Tibial artery (tissue), 4 donors: ENCODE data around the gene TERB1.
A peak's percentile ranks its signal among the peaks of the same experiment; 100 is the strongest.

Source experiments
- DNase-seq, 2 donors: peaks; one replicate each; pipeline ENCODE4 v3.0.0-alpha.2; 2019
- H3K27ac ChIP-seq, 2 donors: fragments of 200-600 bp; sonication (generic) in 1 of 2; 1 replicate in 1 of 2; 2 replicates in 1 of 2; pipeline ENCODE4 v1.5.1; 2018 to 2019; ENCODE audit warnings: mild to moderate bottlenecking in 1 of 2
- H3K27me3 ChIP-seq, 2 donors: fragments of 200-600 bp; sonication (generic) in 1 of 2; one replicate each; pipeline versions ENCODE4 v1.5.1 to v1.6.0; 2016 to 2019
- H3K36me3 ChIP-seq, 3 donors: fragments of 200-600 bp; sonication (generic) in 2 of 3; one replicate each; pipeline ENCODE4 v1.5.1; 2016 to 2019; ENCODE audit warnings: mild to moderate bottlenecking in 2 of 3
- H3K4me1 ChIP-seq, 4 donors: fragments of 200-600 bp; sonication (generic) in 2 of 4; 1 replicate in 3 of 4; 2 replicates in 1 of 4; pipeline ENCODE4 v1.5.1; 2016 to 2019
- H3K4me3 ChIP-seq, 2 donors: fragments of 200-600 bp; sonication (generic) in 1 of 2; 1 replicate in 1 of 2; 2 replicates in 1 of 2; pipeline ENCODE4 v1.5.1; 2018 to 2019; ENCODE audit warnings: mild to moderate bottlenecking in 2 of 2
- H3K9me3 ChIP-seq, 3 donors: fragments of 200-600 bp; sonication (generic) in 1 of 3; one replicate each; pipeline ENCODE4 v1.5.1; 2016 to 2019
- CTCF ChIP-seq, 2 experiments: fragments of 200-600 bp in 1 of 2; fragments of 450-650 bp in 1 of 2; IDR thresholded peaks; one replicate each; pipeline ENCODE4 v1.5.1; 2017 to 2019; ENCODE audit warnings: antibody characterized with exemption in 2 of 2, mild to moderate bottlenecking in 1 of 2, moderate library complexity in 1 of 2
- intact Hi-C: fragments of 100-400 bp; cut with DNase I; formaldehyde crosslinking; loops from one replicate; pipeline ENCODE4 v1.15.0; 2023; ENCODE audit warnings: low total_unique reads

TERB1 gene

DNA sequence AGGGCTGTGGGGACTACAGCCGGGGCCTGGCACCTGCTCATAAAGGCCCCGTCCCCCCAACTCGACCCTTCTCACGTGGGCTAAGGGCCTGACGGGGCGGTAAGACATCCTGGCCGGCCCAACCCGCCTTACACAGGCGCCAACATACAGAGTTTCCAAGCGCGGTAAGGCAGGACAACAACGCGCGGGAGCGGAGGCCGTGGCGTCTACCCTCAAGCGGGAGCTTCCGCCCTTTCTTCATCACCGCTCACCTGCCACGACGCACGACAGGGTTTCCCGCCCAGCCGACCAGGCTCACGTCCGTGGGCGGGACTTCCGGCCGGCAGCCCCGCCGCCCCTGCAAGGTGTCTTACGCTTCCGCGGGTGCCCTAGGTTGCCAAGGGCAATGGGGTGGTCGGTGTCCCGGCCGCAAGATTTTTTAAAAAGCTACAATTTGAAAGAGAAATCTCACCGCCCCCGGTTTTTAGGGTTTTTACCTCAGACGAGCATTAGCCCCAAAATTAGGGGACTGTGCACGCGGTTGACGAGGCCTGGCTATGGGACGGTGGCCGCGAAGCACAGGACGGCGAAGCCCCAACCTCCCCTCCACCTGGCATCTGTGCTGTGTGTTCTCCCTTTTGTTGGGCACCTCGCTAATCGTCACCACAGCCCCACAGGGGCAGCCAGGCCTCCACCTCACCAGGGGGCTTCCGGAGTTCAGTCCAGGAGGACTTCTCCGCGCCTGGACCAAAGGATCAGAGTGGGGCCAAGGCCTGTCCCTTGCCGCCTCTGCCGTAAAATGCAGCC, at the start of gene TERB1:
Gene TERB1, minus strand, starts transcription at position 265 of the 786 bp plus-strand sequence. CDS start 4,786 bp downstream, outside the sequence.
- Histone ChIP-seq H3K27ac (no peak within 1 kb of the TSS), H3K9me3 (no peaks in the 10 kb centered on the region), H3K36me3 (peaks cover 36 to 57% (median 44%) of the 10 kb centered on the region in 3 donors), H3K27me3 (no peaks in the 10 kb centered on the region), H3K4me1 (no peaks in the 10 kb centered on the region), H3K4me3 (no peak within 1 kb of the TSS)
- intact Hi-C loops, result no loop called here
- no peak for DNase-seq
- no peak for TF ChIP-seq CTCF (IDR thresholded peaks at IDR 0.05)

DNA sequence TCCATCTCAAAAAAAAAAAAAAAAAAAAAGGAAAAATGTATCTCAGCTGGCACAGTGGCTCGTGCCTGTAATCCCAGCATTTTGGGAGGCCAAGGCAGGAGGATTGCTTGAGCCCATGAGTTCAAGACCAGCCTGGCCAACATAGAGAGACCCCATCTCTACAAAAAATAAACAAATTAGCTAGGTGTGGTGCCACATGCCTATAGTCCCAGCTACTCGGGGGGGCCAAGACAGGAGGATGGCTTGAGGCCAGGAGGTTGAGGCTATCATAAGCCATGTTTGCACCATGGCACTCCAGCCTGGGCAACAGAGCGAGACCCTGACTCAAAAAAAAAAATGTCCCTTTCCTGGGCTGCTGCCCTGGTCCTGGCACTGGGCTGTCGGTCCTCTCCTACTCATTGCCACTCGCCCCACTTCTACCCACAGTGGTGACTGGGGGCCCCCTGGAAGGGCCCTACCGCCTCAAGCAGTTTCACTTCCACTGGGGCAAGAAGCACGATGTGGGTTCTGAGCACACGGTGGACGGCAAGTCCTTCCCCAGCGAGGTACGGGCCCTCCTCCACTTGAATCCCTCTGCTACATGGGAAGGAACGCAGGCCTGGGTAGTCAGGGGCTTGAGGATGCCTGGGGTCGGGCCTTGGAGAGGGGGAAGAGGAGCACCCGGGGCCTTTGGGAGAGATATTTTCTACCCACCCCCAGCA, 48.9 kb upstream of the TERB1 start:
- peaks cover 0 to 12% of the 10 kb centered on the region in 2 donors for H3K27me3 ChIP-seq
- peak in 1 of 2 donors; percentile 29 for DNase-seq
- H3K4me3 ChIP-seq, result no peak overlapping the region
- H3K27ac ChIP-seq, result no peak overlapping the region
- intact Hi-C loops, result loop anchor here (10.0 kb wide), 1 partner anchor 425 kb away; the partner anchor contains the start of gene BEAN1
- no peak for TF ChIP-seq CTCF (IDR thresholded peaks at IDR 0.05)
- no peaks in the 10 kb centered on the region for H3K9me3 ChIP-seq
- H3K36me3 ChIP-seq, result no peaks in the 10 kb centered on the region
- H3K4me1 ChIP-seq, result peaks cover 0 to 8% (median 8%) of the 10 kb centered on the region in 4 donors

DNA sequence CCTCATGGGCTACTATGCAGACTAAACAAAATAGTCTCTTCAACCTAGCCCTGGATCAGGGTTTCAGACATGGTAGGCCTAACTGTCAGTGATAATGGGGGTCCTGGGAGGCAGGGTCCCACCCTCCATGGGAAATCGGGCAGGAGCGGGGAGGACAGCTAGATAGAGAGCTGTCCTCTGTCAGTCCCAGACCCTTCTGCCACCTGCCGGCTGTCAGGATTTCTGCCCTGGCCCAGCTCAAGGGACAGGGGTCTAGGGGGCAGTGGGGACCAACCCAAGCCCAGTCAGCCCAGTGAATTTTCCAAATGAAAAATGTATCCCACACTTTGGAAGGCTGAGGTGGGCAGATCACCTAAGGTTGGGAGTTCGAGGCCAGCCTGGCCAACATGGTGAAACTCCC, 48.2 kb upstream of the TERB1 start:
- intact Hi-C loops, result no loop called here
- peaks cover 4 to 19% of the 10 kb centered on the region in 2 donors for H3K27me3 ChIP-seq
- H3K27ac ChIP-seq, result no peak overlapping the region
- no peak for TF ChIP-seq CTCF (IDR thresholded peaks at IDR 0.05)
- DNase-seq, result peak in 1 of 2 donors; percentile 31
- no peaks in the 10 kb centered on the region for H3K36me3 ChIP-seq
- H3K9me3 ChIP-seq, result no peaks in the 10 kb centered on the region
- H3K4me1 ChIP-seq, result peaks cover 4 to 15% (median 15%) of the 10 kb centered on the region in 4 donors
- H3K4me3 ChIP-seq, result no peak overlapping the region

DNA sequence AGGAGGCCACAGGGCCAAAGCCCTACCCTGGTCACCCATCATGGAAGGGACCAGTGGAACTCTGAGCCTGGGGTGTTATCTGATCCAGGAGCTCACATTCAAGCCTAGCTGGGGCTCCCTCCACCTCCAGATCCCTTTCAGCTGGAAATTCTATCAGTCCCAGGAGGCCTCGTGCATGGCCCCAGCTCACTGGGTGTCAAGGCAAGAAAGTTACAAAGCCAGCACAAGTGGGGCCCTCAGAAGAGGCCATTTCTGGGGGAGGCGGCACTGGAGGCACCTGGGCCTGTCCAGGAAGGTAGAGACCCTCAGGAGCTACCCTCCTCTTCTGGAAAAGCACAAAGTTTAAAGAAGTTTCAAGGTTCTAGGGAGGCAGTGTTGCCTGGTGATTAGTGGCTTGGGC, 47.6 kb upstream of the TERB1 start:
- no peak overlapping the region for H3K4me3 ChIP-seq
- no peak for TF ChIP-seq CTCF (IDR thresholded peaks at IDR 0.05)
- peak in 1 of 2 donors; percentile 19 for DNase-seq

DNA sequence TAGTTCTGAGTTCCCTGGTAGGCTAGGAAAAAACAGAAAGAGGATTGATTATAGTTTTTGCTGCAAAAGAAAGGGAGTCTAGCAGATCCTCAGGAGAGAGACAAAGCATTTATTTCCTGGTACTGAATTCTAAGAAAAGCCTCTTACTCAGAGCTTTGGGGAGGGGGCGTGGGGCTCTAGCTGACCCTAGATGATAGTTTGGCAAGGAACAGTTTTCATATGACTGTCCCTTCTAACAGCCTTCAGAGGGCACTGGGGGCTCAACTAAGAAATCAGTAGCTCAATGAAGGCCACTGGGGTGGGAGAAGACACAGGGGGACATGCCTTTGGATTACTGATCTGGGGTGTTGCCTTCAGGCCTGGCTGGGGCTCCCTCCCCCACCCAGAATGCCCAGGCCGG, 46.8 kb upstream of the TERB1 start:
- intact Hi-C loops, result no loop called here
- DNase-seq, result no peak

More for the DNA sequence above, 47.6 kb upstream of the TERB1 start:
- intact Hi-C loops, result no loop called here
- H3K27ac ChIP-seq, result no peak overlapping the region
- H3K4me1 ChIP-seq, result peaks cover 8 to 20% (median 20%) of the 10 kb centered on the region in 4 donors
- no peaks in the 10 kb centered on the region for H3K36me3 ChIP-seq
- H3K9me3 ChIP-seq, result no peaks in the 10 kb centered on the region
- peaks cover 6 to 25% of the 10 kb centered on the region in 2 donors for H3K27me3 ChIP-seq

More for the DNA sequence above, 46.8 kb upstream of the TERB1 start:
- no peak overlapping the region for H3K4me3 ChIP-seq
- H3K36me3 ChIP-seq, result no peaks in the 10 kb centered on the region
- peaks cover 8 to 23% (median 22%) of the 10 kb centered on the region in 4 donors for H3K4me1 ChIP-seq
- no peak overlapping the region for H3K27ac ChIP-seq
- no peak for TF ChIP-seq CTCF (IDR thresholded peaks at IDR 0.05)
- H3K27me3 ChIP-seq, result peaks cover 6 to 33% of the 10 kb centered on the region in 2 donors
- H3K9me3 ChIP-seq, result no peaks in the 10 kb centered on the region
